ENCODE results near the gene DBN1.

DBN1 gene

GRCh38 chr5:177440990-177441780 lies 32.2 kb downstream of the DBN1 start:
- DNase-seq = no peak

- DNase-seq = peak; percentile 82
Measured at GRCh38 chr5:177440211-177440989, 33.0 kb downstream of the DBN1 start.

- DNase-seq = no peak
Measured at GRCh38 chr5:177439518-177440053, 33.8 kb downstream of the DBN1 start.

GRCh38 chr5:177438468-177438867 lies 35.0 kb downstream of the DBN1 start:
- DNase-seq = no peak

- no peak for DNase-seq
Measured at GRCh38 chr5:177437623-177438022, 35.8 kb downstream of the DBN1 start.

- DNase-seq = no peak
Measured at GRCh38 chr5:177435847-177436536, 37.4 kb downstream of the DBN1 start.

- no peak for DNase-seq
Measured at GRCh38 chr5:177434942-177435738, 38.3 kb downstream of the DBN1 start.

GRCh38 chr5:177434437-177434836 lies 39.0 kb downstream of the DBN1 start:
- DNase-seq = peak; percentile 57

- DNase-seq = no peak
Measured at GRCh38 chr5:177433658-177434217, 39.7 kb downstream of the DBN1 start.

- DNase-seq = no peak
Measured at GRCh38 chr5:177432839-177433657, 40.4 kb downstream of the DBN1 start.

- no peak for DNase-seq
Measured at GRCh38 chr5:177432143-177432838, 41.1 kb downstream of the DBN1 start.

GRCh38 chr5:177431317-177432142 lies 41.9 kb downstream of the DBN1 start:
- DNase-seq = peak; percentile 87

- DNase-seq = no peak
Measured at GRCh38 chr5:177430972-177431316, 42.5 kb downstream of the DBN1 start.

- no peak for DNase-seq
Measured at GRCh38 chr5:177430140-177430951, 43.1 kb downstream of the DBN1 start.

GRCh38 chr5:177429248-177430040 lies 44.0 kb downstream of the DBN1 start:
- DNase-seq = peak; percentile 85

GRCh38 chr5:177428574-177429217 lies 44.7 kb downstream of the DBN1 start:
- DNase-seq = no peak

GRCh38 chr5:177427919-177428573 lies 45.4 kb downstream of the DBN1 start:
- no peak for DNase-seq
